GM12891 (cell line): ENCODE measurements around the gene EML1.

Experiments used
- POLR2A ChIP-seq: IDR thresholded peaks from 2 replicates; pipeline ENCODE4 v1.6.1; 2011; ENCODE audit warnings: low read depth, low read length, control low read depth
- POLR2AphosphoS5 ChIP-seq: IDR thresholded peaks from 2 replicates; pipeline ENCODE4 v1.6.1; 2011; ENCODE audit warnings: low read depth, low read length, control low read depth
- SPI1 ChIP-seq: IDR thresholded peaks from 2 replicates; pipeline ENCODE4 v1.6.1; 2011; ENCODE audit warnings: low read depth, low read length, control low read depth
- TAF1 ChIP-seq: IDR thresholded peaks from 2 replicates; pipeline ENCODE4 v1.6.1; 2011; ENCODE audit warnings: low read depth, low read length, control low read depth

- TF ChIP-seq POLR2A (no peak), POLR2AphosphoS5 (no peak), SPI1 (no peak), TAF1 (no peak)
Measured at GRCh38 chr14:99885649-99885958, 92.4 kb downstream of the EML1 start.
